Measurements from ENCODE around the gene CTDSP2. TPM values are rescaled to one million over a fixed set of nuclear protein-coding genes. Genes with fewer than 3 reads are reported as not detected.

The CTDSP2 gene
- total RNA-seq, 1 experiment from 2014 or later: 47.5 TPM

DNA sequence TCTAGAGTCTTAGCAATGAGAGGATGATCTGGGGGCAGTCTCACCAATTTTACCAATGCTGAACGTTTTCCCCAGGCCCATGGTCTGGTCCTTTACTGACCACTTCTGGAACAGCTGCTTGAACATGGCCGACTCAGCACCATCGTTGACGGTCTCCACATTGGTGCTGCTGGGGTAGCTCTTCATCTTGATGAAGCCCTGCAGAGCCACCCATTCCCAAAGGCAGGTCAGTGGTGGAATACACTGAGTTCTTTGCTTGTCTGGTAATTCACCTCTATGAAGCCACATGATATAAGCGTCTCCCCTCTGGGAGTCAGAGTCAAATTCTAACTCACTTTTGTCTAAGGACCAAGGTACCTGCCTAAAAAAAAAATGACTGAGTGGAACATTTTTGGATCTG, 38.2 kb downstream of the CTDSP2 start:
- in situ Hi-C loops (cut with HindIII; ENCODE audit: low pct_unique_long_range_greater_than_20kb, low sequenced_read_pairs): no loop called here
- no peak for DNase-seq (ENCODE audit: low read depth)

DNA sequence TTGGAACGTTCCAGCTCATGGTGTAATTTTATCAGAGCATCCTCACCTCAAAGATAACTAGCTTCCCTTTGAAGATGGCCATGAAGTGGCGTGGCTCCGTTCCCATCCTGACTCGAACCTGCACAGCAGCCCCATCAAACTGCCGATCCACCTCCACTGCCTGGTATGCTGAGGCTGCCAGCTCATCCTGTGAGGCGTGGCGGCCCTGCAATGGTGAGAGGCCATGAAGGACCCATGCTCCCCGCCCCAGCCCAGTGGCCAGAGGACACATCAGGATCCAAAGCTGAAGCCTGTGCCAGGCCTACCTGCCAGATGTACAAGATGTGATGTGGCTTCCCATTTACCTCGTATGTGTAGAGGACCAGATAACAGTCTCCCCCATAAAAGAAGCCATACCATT, 39.2 kb downstream of the CTDSP2 start:
- in situ Hi-C loops (cut with HindIII; ENCODE audit: low pct_unique_long_range_greater_than_20kb, low sequenced_read_pairs): no loop called here
- DNase-seq (ENCODE audit: low read depth): no peak

DNA sequence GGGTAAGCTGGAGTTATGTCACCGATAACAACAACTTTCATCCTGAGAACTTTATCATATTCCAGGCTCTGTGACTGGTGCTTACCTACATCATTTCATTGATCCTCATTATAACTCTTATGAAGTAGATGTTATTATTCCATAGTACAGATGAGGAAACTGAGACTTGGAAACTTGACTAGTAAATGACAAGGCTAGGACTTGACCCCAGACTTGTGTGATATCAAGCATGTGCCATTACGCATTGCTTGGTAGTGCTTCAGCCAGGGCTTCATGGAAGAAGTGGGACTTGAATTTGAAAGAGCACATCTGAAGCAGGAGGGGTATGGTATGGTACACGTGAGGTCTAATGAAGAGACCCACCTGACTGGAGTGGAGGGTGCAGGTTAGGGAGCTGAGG, 39.9 kb downstream of the CTDSP2 start:
- no peak for DNase-seq (ENCODE audit: low read depth)
- in situ Hi-C loops (cut with HindIII; ENCODE audit: low pct_unique_long_range_greater_than_20kb, low sequenced_read_pairs): no loop called here

DNA sequence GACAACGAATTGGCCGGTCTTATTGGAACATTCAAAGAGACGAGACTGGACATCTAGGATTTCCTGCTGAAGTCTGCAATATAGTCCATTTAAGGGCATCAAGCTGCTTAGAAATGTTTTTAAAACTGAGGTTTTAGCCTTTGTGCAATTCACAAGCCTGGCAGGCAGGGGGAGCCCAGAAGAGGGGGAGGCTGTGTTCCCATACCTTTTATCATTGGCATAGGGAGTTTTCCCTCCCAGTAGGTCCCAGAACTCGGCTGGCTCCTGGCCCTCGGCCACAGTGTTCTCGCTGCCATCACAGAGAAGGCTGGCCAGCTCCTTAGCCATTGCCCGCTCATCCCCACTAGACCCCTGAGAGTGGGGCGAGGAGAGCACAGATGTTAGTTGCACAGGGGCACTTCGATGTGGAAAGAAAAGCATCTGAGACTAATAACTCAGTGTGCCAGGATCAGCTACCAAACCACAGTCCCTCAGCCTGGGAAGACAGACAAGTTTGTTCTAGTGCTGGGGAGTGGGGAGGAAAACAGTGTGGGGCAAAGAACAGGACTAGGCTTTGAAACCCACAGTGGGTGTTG, 43.1 kb downstream of the CTDSP2 start:
- peak; percentile 31 for DNase-seq (ENCODE audit: low read depth)
- in situ Hi-C loops (cut with HindIII; ENCODE audit: low pct_unique_long_range_greater_than_20kb, low sequenced_read_pairs): no loop called here

DNA sequence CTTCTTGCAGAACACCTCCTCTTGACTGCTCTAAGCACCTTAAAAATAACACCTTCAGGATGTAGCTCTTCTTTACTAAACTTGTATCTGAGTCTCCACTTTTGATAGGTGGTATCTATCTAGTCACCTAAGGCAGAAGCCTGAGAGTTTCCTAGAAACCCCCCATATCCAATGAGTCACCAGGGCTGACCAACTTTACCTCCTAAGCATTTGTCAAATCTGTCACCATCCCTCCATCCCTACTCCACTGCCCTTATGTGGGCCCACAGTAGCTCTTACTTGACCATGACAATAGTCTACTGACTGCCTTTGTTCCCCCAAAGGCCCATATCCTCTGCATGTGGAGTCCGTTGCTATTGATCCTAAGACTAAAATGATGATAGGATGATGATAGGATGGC, 43.9 kb downstream of the CTDSP2 start:
- in situ Hi-C loops (cut with HindIII; ENCODE audit: low pct_unique_long_range_greater_than_20kb, low sequenced_read_pairs): no loop called here
- no peak for DNase-seq (ENCODE audit: low read depth)

- in situ Hi-C loops (cut with HindIII; ENCODE audit: low pct_unique_long_range_greater_than_20kb, low sequenced_read_pairs): no loop called here
- DNase-seq (ENCODE audit: low read depth): no peak
Observed at GRCh38 chr12:57800965-57801364, 45.6 kb downstream of the CTDSP2 start.

GRCh38 chr12:57797933-57798332, 48.6 kb downstream of the CTDSP2 start:
- in situ Hi-C loops (cut with HindIII; ENCODE audit: low pct_unique_long_range_greater_than_20kb, low sequenced_read_pairs): no loop called here
- no peak for DNase-seq (ENCODE audit: low read depth)

DNA sequence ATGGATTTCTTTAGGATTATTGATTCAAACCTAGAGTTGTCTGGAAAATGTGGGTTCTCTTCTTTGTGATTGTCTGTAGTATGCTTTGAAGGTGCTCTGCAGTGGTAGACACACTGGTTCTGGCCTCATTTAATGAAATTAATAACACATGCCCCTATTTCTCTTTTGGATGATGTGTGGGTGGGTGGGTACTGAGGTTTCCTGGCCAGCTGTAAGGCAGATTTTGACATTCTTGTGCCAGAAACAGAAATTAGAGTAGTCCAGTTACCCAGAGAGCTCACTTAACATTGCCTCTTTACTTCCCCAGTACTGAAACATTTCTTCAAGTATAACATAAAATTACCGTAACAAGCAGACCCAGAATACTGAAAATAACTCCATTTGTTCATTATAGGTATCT, 49.5 kb downstream of the CTDSP2 start:
- in situ Hi-C loops (cut with HindIII; ENCODE audit: low pct_unique_long_range_greater_than_20kb, low sequenced_read_pairs): no loop called here

GRCh38 chr12:57795354-57795753, 51.2 kb downstream of the CTDSP2 start:
- in situ Hi-C loops (cut with HindIII; ENCODE audit: low pct_unique_long_range_greater_than_20kb, low sequenced_read_pairs): no loop called here
- no peak for DNase-seq (ENCODE audit: low read depth)

More for the DNA sequence above, 49.5 kb downstream of the CTDSP2 start:
- no peak for DNase-seq (ENCODE audit: low read depth)

- no peak for DNase-seq (ENCODE audit: low read depth)
- in situ Hi-C loops (cut with HindIII; ENCODE audit: low pct_unique_long_range_greater_than_20kb, low sequenced_read_pairs): no loop called here
Observed at GRCh38 chr12:57793920-57794319, 52.6 kb downstream of the CTDSP2 start.

DNA sequence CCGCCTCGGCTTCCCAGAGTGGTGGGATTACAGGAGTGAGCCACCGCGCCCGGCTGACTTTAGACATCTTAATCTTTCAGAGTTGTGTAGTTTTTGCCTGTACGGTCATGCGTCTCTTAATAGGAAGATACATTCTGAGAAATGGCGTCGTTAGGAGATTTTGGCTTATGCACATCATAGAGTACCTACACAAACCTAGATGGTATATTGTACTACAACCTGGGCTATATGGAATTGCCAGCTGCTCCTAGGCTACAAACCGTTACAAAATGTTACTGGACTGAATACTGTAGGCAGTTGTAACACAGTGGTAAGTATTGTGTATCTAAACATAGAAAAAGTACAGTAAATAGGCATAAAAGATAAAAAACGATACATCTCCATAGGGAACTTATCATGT, 62.7 kb downstream of the CTDSP2 start:
- in situ Hi-C loops (cut with HindIII; ENCODE audit: low pct_unique_long_range_greater_than_20kb, low sequenced_read_pairs): no loop called here
- DNase-seq (ENCODE audit: low read depth): no peak

DNA sequence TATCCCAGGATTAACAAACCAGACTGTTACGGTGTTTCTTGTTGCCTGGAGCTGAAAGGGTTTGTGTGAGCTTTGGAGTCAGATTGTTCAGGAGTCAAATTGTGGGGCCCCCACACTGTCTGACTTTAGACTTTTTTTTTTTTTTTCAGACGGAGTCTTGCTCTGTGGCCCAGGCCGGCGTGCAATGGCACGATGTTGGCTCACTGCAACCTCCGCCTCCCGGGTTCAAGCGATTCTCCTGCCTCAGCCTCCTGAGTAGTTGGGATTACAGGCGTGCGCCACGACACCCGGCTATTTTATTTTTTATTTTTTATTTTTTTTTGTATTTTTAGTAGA, 63.1 kb downstream of the CTDSP2 start:
- in situ Hi-C loops (cut with HindIII; ENCODE audit: low pct_unique_long_range_greater_than_20kb, low sequenced_read_pairs): no loop called here

GRCh38 chr12:57782608-57783465, 63.7 kb downstream of the CTDSP2 start, which contains the start of gene TSFM:
TSS of gene TSFM (plus strand) at chr12:57782787. CDS start at chr12:57782802, 15 bp downstream.
- in situ Hi-C loops (cut with HindIII; ENCODE audit: low pct_unique_long_range_greater_than_20kb, low sequenced_read_pairs): no loop called here
- peak; percentile 86 for DNase-seq (ENCODE audit: low read depth)

More for the DNA sequence above, 63.1 kb downstream of the CTDSP2 start:
- DNase-seq (ENCODE audit: low read depth): no peak

- in situ Hi-C loops (cut with HindIII; ENCODE audit: low pct_unique_long_range_greater_than_20kb, low sequenced_read_pairs): no loop called here
- no peak for DNase-seq (ENCODE audit: low read depth)
Observed at GRCh38 chr12:57782243-57782607, 64.3 kb downstream of the CTDSP2 start.

DNA sequence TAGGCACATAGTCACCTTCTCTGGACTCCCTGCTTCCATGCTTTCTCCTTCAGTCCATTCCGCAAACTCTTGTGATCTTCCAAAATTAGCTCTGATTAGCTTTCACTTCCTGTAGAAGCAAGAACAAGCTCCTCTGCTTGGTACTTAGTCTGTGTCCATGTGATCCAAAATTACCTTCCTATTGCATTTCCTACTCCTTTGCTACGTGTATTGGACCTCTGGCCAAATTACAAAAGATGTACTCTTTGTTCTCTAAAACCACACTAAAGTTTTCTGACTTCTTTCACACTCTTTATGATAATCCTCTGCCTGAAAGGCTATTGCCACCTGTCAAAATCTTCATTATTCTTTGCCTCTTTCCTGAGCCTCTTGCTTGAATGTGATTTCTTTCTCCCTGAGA, 64.7 kb downstream of the CTDSP2 start:
- in situ Hi-C loops (cut with HindIII; ENCODE audit: low pct_unique_long_range_greater_than_20kb, low sequenced_read_pairs): no loop called here
- DNase-seq (ENCODE audit: low read depth): no peak

- in situ Hi-C loops (cut with HindIII; ENCODE audit: low pct_unique_long_range_greater_than_20kb, low sequenced_read_pairs): no loop called here
- DNase-seq (ENCODE audit: low read depth): no peak
Observed at GRCh38 chr12:57781244-57781643, 65.3 kb downstream of the CTDSP2 start.

GRCh38 chr12:57780284-57780897, 66.1 kb downstream of the CTDSP2 start:
- in situ Hi-C loops (cut with HindIII; ENCODE audit: low pct_unique_long_range_greater_than_20kb, low sequenced_read_pairs): no loop called here
- no peak for DNase-seq (ENCODE audit: low read depth)

DNA sequence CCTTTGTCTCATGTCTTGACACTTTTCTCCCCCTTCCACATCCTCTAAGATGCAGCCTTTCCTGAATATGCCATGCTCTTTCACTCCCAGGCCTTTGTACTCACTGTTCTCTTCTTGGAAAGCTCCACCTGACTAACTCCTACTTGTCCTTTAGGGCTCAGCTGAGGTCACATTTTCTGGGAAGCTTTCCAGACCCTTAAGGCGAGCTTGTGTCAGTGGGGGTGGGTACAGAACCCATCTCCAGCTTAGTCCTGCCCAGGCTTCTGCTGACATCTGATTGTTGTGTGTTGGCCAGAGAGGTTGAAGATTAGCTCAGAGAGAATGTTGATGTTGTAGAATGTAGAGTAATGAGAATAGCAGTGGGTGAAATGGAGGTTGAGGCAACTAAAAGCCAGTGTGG, 66.8 kb downstream of the CTDSP2 start:
- no peak for DNase-seq (ENCODE audit: low read depth)
- in situ Hi-C loops (cut with HindIII; ENCODE audit: low pct_unique_long_range_greater_than_20kb, low sequenced_read_pairs): no loop called here

DNA sequence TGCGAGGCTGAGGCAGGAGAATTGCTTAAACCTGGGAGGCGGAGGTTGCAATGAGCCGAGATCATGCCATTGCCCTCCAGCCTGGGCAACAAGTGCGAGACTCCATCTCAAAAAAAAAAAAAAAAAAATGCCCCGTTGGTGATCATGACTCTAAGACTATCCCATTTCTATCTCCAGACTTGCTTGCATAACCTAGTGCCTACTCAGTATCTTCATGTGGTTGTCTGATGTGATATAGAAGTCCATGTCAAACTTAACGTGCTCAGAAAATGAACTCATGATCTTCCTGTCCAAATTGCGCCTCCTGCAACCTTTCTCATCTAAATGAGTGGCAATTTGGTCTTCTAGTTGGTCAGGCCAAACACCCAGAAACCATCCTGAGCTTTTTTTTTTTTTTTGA, 68.6 kb downstream of the CTDSP2 start:
- in situ Hi-C loops (cut with HindIII; ENCODE audit: low pct_unique_long_range_greater_than_20kb, low sequenced_read_pairs): no loop called here

DNA sequence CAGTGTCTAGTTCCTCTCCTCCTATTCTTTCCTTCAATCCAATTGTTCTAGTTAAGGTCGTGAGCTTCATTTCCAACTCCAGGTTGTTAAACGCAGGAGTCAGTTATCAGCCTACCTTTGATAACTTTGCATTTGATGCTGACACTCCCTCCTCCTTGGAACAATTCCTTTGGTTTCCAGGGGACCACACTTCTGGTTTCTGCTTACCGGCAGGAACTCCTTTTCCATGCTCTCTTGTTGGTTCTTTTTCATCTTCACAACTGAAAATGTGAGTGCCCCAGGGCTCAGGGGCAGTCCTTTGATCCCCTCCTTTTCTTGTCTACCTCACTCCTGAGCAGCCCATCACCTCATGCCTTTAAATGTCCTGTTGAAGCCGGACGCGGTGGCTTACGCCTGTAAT, 69.2 kb downstream of the CTDSP2 start:
- in situ Hi-C loops (cut with HindIII; ENCODE audit: low pct_unique_long_range_greater_than_20kb, low sequenced_read_pairs): no loop called here
- DNase-seq (ENCODE audit: low read depth): no peak

More for the DNA sequence above, 68.6 kb downstream of the CTDSP2 start:
- no peak for DNase-seq (ENCODE audit: low read depth)
